GM21786 (cell line): ENCODE results near the gene TNFAIP8L1.

Experiments
- ATAC-seq: cut with Tn5 transposase; IDR thresholded peaks from one replicate; pipeline ENCODE4 v1.9.1; 2021; ENCODE audit not compliant: unreplicated experiment

Gene TNFAIP8L1

DNA sequence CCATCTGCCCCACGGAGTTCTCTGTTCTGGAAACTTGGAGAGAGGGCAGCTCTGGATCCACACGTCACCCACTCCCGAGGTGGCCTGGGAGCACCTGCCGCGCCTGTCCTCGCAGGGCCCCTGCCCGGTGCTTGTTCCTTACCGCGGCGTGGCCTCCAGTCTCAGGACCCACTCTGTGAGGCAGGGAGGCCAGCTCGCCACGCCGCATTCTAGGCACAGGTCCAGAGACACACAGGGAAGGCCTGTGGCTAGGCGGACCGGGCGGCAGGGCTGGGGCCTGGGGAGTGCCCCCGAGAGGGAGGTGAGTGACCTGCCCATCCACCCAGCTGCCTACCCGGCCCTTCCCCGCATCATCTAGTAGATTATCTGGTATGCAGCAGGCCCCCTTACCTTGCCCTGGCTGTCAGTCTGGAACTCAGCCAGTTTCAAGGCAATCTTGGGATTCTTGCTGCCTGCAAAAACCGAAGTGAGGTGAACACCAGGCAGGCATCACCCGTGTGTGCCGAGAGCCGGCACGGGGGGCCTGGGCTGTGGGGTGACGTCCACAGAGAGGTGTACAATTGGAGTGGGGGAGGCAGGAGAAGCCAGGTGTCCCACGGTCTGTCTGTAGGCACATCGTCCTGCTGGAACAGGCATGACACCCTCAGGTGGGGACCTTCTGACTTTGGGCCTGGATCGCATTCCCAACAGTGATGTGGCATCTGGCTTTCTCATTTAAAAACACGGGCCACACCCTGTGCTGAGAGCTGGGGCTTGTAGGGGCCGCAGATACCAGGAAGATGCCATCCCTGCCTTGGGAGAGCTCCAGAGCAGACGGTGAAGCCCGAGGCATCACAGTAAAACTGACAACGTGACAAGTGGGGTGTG, 60.7 kb downstream of the TNFAIP8L1 start:
- no peak for ATAC-seq

DNA sequence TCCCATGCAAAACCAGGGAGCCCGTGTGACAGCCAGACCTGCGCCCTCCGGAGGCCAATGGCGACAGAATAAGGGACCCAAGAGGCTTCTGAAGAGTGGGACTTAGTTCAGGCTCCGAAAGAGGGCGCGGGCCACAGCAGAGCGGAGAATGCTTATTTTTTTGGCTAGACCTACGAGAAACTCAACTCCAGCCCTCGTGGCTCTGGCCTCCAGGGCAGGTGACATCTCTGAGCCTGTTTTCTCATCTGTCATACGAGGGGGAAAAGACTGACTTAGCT, 61.3 kb downstream of the TNFAIP8L1 start:
- ATAC-seq, result no peak

DNA sequence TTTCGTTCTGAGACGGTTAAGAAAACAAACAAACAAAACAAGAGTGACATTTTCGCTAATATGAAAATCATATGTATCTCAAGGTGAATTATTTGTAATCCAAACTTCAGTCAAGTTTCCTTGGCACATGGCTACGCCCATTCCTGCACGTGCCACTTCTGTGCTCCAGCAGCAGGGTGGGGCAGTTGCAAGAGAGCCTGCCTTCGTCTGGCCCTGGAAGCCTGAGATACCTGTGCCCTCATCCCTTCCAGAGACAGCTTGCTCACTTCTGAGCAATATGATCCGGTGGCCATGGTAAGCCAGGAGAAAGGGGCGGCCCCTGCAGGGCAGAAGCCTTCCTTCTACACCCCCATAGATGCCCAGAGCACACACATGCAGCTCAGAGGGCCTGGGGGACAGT, 62.2 kb downstream of the TNFAIP8L1 start:
- no peak for ATAC-seq

DNA sequence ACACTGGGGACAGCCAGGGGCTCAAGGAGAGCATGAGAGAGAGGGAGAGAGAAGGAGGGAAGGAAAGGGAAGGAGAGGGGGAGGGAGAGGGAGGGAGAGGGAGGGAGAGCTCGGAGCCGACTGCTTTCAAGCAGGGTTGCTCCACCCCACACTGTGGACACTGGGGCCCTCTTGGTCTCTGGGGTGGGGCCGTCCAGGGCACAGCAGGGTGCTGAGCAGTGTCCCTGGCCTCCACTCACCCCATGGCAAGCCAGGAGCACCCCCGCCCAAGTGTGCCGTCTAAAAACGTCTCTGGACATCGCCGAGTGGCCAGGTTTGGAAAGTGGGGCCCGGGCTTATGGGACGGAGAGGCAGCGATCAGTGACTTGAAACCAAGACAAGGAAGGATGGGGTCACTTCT, 63.4 kb downstream of the TNFAIP8L1 start:
- no peak for ATAC-seq

DNA sequence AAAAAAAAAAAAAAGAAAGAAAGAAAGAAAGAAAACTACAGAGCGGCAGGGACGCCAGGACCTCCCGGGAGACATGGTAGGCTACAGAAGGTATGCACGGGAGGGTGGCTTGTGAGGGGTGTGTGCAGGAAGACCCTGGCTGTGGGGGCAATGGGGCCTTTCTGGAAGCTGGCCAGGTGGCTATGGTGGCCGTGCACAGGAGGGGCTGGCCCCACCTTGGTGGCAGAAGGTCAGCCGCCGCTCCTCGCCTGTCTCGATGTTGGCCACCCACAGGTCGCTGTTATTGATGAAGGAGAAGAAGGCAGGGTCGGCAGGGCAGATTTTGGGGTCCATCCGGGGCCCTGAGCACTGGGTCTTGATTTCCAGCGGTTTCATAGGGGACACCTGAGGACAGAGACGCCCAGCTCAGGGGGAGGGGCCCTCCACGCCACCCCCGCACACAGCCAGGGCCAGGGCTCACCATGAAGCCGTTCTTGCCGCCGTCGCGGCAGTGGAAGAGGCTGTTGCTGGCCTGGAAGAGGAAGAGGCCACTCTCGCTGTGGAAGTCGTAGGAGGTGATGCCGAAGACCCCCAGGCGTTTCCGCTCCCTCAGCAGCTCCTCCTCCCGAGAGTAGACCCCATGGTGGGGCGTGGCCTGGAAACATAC, 64.5 kb downstream of the TNFAIP8L1 start:
- no peak for ATAC-seq

DNA sequence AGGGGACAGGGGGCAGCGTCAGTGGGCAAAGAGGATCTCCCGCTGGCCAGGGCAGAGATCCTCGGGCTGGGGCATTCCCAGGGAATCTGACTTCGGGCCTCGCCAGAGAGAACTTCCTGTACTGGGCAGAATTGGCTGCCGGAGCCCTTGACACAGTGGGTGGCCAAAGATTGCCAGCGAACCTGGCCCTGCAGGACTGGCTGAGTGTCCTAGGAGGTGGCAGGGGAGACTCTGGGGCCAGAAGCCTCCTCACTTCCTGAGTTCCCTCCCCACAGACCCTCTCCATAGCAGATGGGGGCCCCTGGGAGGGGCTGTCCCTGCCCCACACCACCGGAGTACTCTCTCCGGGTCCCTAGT, 65.0 kb downstream of the TNFAIP8L1 start:
- no peak for ATAC-seq
